Measurements from ENCODE around the gene STPG1. TPM values are rescaled to one million over a fixed set of nuclear protein-coding genes. Genes with fewer than 3 reads are reported as not detected.
A peak's percentile ranks its signal among the peaks of the same experiment; 100 is the strongest.

STPG1 gene
- total and polyA plus RNA-seq, 2 donors from 2014 or later: 10.6 to 12.2 TPM

- H3K9ac ChIP-seq (ENCODE audit: low read length in 3 of 3): no peak overlapping the region
- H3K9me3 ChIP-seq (ENCODE audit: control insufficient read depth in 2 of 3, insufficient read depth in 1 of 3, low read length in 3 of 3): no peaks in the 10 kb centered on the region
- no peak for TF ChIP-seq CTCF (IDR thresholded peaks at IDR 0.05; ENCODE audit: borderline replicate concordance, extremely low read depth, insufficient read depth)
- no peaks in the 10 kb centered on the region for H3K4me1 ChIP-seq (ENCODE audit: control insufficient read depth in 2 of 3, insufficient read depth in 2 of 3, low read depth in 1 of 3, low read length in 3 of 3)
- DNase-seq (no peak), FAIRE-seq (no peak)
- no peak overlapping the region for H3K4me3 ChIP-seq (ENCODE audit: low read length in 3 of 3)
- no peak overlapping the region for H3K27ac ChIP-seq (ENCODE audit: low read depth in 2 of 2, low read length in 2 of 2)
- intact Hi-C loops (cut with DNase I): no loop called here
- no peaks in the 10 kb centered on the region for H3K36me3 ChIP-seq (ENCODE audit: control insufficient read depth in 2 of 3, insufficient read depth in 3 of 3, low read length in 3 of 3)
- no peaks in the 10 kb centered on the region for H3K27me3 ChIP-seq (ENCODE audit: control insufficient read depth, insufficient read depth, low read length)
These were observed 6.8 kb downstream of the STPG1 start for GRCh38 chr1:24406788-24407187.

DNA sequence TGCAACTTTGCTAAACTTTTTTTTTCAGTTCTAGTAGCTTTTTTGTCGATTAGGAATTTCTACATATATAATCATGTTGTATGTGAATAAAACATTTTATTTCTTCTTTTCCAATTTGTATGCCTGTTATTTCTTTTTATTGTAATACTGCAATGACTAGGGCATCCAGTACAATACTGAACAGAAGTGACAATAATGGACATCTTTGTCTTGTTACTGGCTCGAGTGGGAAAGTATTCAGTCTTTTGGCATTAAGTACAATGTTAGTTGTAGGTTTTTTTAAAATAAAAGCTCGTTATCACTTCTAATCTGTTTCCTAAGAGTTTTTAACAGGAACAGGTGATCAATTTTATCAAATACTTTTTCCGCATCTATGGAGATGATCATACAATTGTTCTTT, 9.8 kb downstream of the STPG1 start:
- Histone ChIP-seq H3K9me3 (ENCODE audit: control insufficient read depth in 2 of 3, insufficient read depth in 1 of 3, low read length in 3 of 3) (no peaks in the 10 kb centered on the region), H3K4me3 (ENCODE audit: low read length in 3 of 3) (no peak overlapping the region), H3K27me3 (ENCODE audit: control insufficient read depth, insufficient read depth, low read length) (no peaks in the 10 kb centered on the region), H3K4me1 (ENCODE audit: control insufficient read depth in 2 of 3, insufficient read depth in 2 of 3, low read depth in 1 of 3, low read length in 3 of 3) (no peaks in the 10 kb centered on the region), H3K9ac (ENCODE audit: low read length in 3 of 3) (no peak overlapping the region), H3K36me3 (ENCODE audit: control insufficient read depth in 2 of 3, insufficient read depth in 3 of 3, low read length in 3 of 3) (peaks cover 0 to 2% (median 0%) of the 10 kb centered on the region in 3 donors), H3K27ac (ENCODE audit: low read depth in 2 of 2, low read length in 2 of 2) (no peak overlapping the region)
- no peak for FAIRE-seq
- intact Hi-C loops (cut with DNase I): no loop called here
- DNase-seq: no peak
- TF ChIP-seq CTCF (IDR thresholded peaks at IDR 0.05; ENCODE audit: borderline replicate concordance, extremely low read depth, insufficient read depth): no peak

GRCh38 chr1:24400065-24400464, 13.5 kb downstream of the STPG1 start:
- FAIRE-seq: no peak
- Histone ChIP-seq H3K27me3 (ENCODE audit: control insufficient read depth, insufficient read depth, low read length) (no peaks in the 10 kb centered on the region), H3K36me3 (ENCODE audit: control insufficient read depth in 2 of 3, insufficient read depth in 3 of 3, low read length in 3 of 3) (peaks cover 0 to 2% (median 0%) of the 10 kb centered on the region in 3 donors), H3K27ac (ENCODE audit: low read depth in 2 of 2, low read length in 2 of 2) (no peak overlapping the region), H3K4me3 (ENCODE audit: low read length in 3 of 3) (no peak overlapping the region), H3K4me1 (ENCODE audit: control insufficient read depth in 2 of 3, insufficient read depth in 2 of 3, low read depth in 1 of 3, low read length in 3 of 3) (no peaks in the 10 kb centered on the region), H3K9me3 (ENCODE audit: control insufficient read depth in 2 of 3, insufficient read depth in 1 of 3, low read length in 3 of 3) (no peaks in the 10 kb centered on the region), H3K9ac (ENCODE audit: low read length in 3 of 3) (no peak overlapping the region)
- TF ChIP-seq CTCF (IDR thresholded peaks at IDR 0.05; ENCODE audit: borderline replicate concordance, extremely low read depth, insufficient read depth): no peak
- intact Hi-C loops (cut with DNase I): no loop called here
- DNase-seq: no peak

GRCh38 chr1:24393892-24394291, 19.7 kb downstream of the STPG1 start:
- Histone ChIP-seq H3K9ac (ENCODE audit: low read length in 3 of 3) (no peak overlapping the region), H3K27me3 (ENCODE audit: control insufficient read depth, insufficient read depth, low read length) (no peaks in the 10 kb centered on the region), H3K4me3 (ENCODE audit: low read length in 3 of 3) (no peak overlapping the region), H3K36me3 (ENCODE audit: control insufficient read depth in 2 of 3, insufficient read depth in 3 of 3, low read length in 3 of 3) (no peaks in the 10 kb centered on the region), H3K4me1 (ENCODE audit: control insufficient read depth in 2 of 3, insufficient read depth in 2 of 3, low read depth in 1 of 3, low read length in 3 of 3) (peaks cover 2 to 9% (median 8%) of the 10 kb centered on the region in 3 donors), H3K9me3 (ENCODE audit: control insufficient read depth in 2 of 3, insufficient read depth in 1 of 3, low read length in 3 of 3) (no peaks in the 10 kb centered on the region), H3K27ac (ENCODE audit: low read depth in 2 of 2, low read length in 2 of 2) (no peak overlapping the region)
- no peak for TF ChIP-seq CTCF (IDR thresholded peaks at IDR 0.05; ENCODE audit: borderline replicate concordance, extremely low read depth, insufficient read depth)
- no peak for FAIRE-seq
- peak in 1 of 5 donors; percentile 11 for DNase-seq
- intact Hi-C loops (cut with DNase I): no loop called here
